SK-N-SH treated with all-trans-retinoic acid at 6 μM for 48 hours (cell line): ENCODE data around the gene IFI27L2.

Source experiments
- ATAC-seq: fragments of 200-7000 bp; cut with Tn5 transposase; 3 replicates; pipeline ENCODE4 v1.9.1; 2020; ENCODE audit warnings: mild to moderate bottlenecking, moderate library complexity
- ARNTL ChIP-seq: fragments of 450-650 bp; formaldehyde crosslinking; IDR thresholded peaks from 2 replicates; pipeline ENCODE4 v1.5.0; 2020; ENCODE audit warnings: low read depth, mild to moderate bottlenecking, moderate library complexity, borderline replicate concordance
- BACH2 ChIP-seq: fragments of 250-450 bp; sonication (Bioruptor Pico); IDR thresholded peaks from 2 replicates; pipeline ENCODE4 v1.9.0; 2021; ENCODE audit warnings: mild to moderate bottlenecking, borderline replicate concordance
- CREB5 ChIP-seq: fragments of 250-450 bp; sonication (Bioruptor Pico); IDR thresholded peaks from 2 replicates; pipeline ENCODE4 v1.5.1; 2020; ENCODE audit warnings: low read depth, mild to moderate bottlenecking, moderate library complexity
- CSDC2 ChIP-seq: fragments of 250-450 bp; sonication (Bioruptor Pico); IDR thresholded peaks from 2 replicates; pipeline ENCODE4 v1.5.0; 2020; ENCODE audit warnings: mild to moderate bottlenecking, moderate library complexity
- CSRNP3 ChIP-seq: fragments of 250-450 bp; sonication (Bioruptor Pico); IDR thresholded peaks from 2 replicates; pipeline ENCODE4 v1.5.1; 2021; ENCODE audit warnings: mild to moderate bottlenecking, moderate library complexity
- ESRRG ChIP-seq: fragments of 250-450 bp; sonication (Bioruptor Pico); IDR thresholded peaks from 2 replicates; pipeline ENCODE4 v1.6.1; 2021; ENCODE audit warnings: mild to moderate bottlenecking
- GLIS3 ChIP-seq: fragments of 250-450 bp; sonication (Bioruptor Pico); IDR thresholded peaks from 2 replicates; pipeline ENCODE4 v1.5.0; 2020; ENCODE audit warnings: mild to moderate bottlenecking, moderate library complexity
- ISL1 ChIP-seq: fragments of 250-450 bp; sonication (Bioruptor Pico); IDR thresholded peaks from 2 replicates; pipeline ENCODE4 v2.1.2; 2022; ENCODE audit warnings: mild to moderate bottlenecking, moderate library complexity
- OSR1 ChIP-seq: fragments of 250-450 bp; sonication (Bioruptor Pico); IDR thresholded peaks from 2 replicates; pipeline ENCODE4 v1.8.0; 2022; ENCODE audit warnings: moderate library complexity, mild to moderate bottlenecking, inconsistent platforms
- PATZ1 ChIP-seq: fragments of 250-450 bp; sonication (Bioruptor Pico); IDR thresholded peaks from 2 replicates; pipeline ENCODE4 v1.8.0; 2020; ENCODE audit warnings: mild to moderate bottlenecking, moderate library complexity, borderline replicate concordance
- PPARA ChIP-seq: fragments of 250-450 bp; sonication (Bioruptor Pico); IDR thresholded peaks from 2 replicates; pipeline ENCODE4 v1.5.0; 2020; ENCODE audit warnings: mild to moderate bottlenecking, borderline replicate concordance
- RARB ChIP-seq: fragments of 250-450 bp; sonication (Bioruptor Pico); IDR thresholded peaks from 2 replicates; pipeline ENCODE4 v1.8.0; 2021; ENCODE audit warnings: mild to moderate bottlenecking, moderate library complexity
- SNAI2 ChIP-seq: fragments of 250-450 bp; sonication (Bioruptor Pico); IDR thresholded peaks from 2 replicates; pipeline ENCODE4 v1.5.0; 2020; ENCODE audit warnings: mild to moderate bottlenecking, moderate library complexity
- TCF4 ChIP-seq: fragments of 250-450 bp; sonication (Bioruptor Pico); IDR thresholded peaks from 2 replicates; pipeline ENCODE4 v1.8.0; 2021; ENCODE audit warnings: mild to moderate bottlenecking, moderate library complexity, borderline replicate concordance
- TOX ChIP-seq: fragments of 250-450 bp; sonication (Bioruptor Pico); IDR thresholded peaks from 2 replicates; pipeline ENCODE4 v1.8.0; 2021; ENCODE audit warnings: mild to moderate bottlenecking, moderate library complexity, borderline replicate concordance
- TSHZ2 ChIP-seq: fragments of 250-450 bp; sonication (Bioruptor Pico); IDR thresholded peaks from 2 replicates; pipeline ENCODE4 v1.5.0; 2020; ENCODE audit warnings: mild to moderate bottlenecking, moderate library complexity
- ZC3H10 ChIP-seq: fragments of 250-450 bp; sonication (Bioruptor Pico); IDR thresholded peaks from 2 replicates; pipeline ENCODE4 v1.5.1; 2021; ENCODE audit warnings: mild to moderate bottlenecking, moderate library complexity
- ZFP3 ChIP-seq: fragments of 250-450 bp; sonication (Bioruptor Pico); IDR thresholded peaks from 2 replicates; pipeline ENCODE4 v1.5.0; 2020; ENCODE audit warnings: mild to moderate bottlenecking, moderate library complexity
- ZFP30 ChIP-seq: fragments of 450-650 bp; formaldehyde crosslinking; IDR thresholded peaks from 2 replicates; pipeline ENCODE4 v1.5.0; 2022; ENCODE audit warnings: mild to moderate bottlenecking, moderate library complexity
- ZNF565 ChIP-seq: fragments of 450-650 bp; formaldehyde crosslinking; conservative IDR thresholded peaks from 2 replicates; pipeline ENCODE4 v1.5.0; 2020; ENCODE audit warnings: low read depth, mild to moderate bottlenecking, moderate library complexity
- ZNF8 ChIP-seq: fragments of 450-650 bp; formaldehyde crosslinking; IDR thresholded peaks from 2 replicates; pipeline ENCODE4 v1.5.0; 2020; ENCODE audit warnings: mild to moderate bottlenecking, moderate library complexity

IFI27L2 gene

GRCh38 chr14:94142836-94143235 is 13.4 kb upstream of the IFI27L2 start:
- ATAC-seq = no peak
- TF ChIP-seq ZNF565 (CRISPR knock-in tag) = no peak
- no peak for TF ChIP-seq ESRRG (CRISPR knock-in tag)
- no peak for TF ChIP-seq PPARA (CRISPR knock-in tag)
- TF ChIP-seq CSDC2 (CRISPR knock-in tag) = no peak
- no peak for TF ChIP-seq CSRNP3
- no peak for TF ChIP-seq ZFP3
- no peak for TF ChIP-seq TSHZ2 (CRISPR knock-in tag)
- no peak for TF ChIP-seq OSR1 (CRISPR knock-in tag)
- no peak for TF ChIP-seq TOX
- no peak for TF ChIP-seq CREB5 (CRISPR knock-in tag)
- no peak for TF ChIP-seq ISL1
- no peak for TF ChIP-seq GLIS3
- TF ChIP-seq TCF4 = no peak

- TF ChIP-seq OSR1 (CRISPR knock-in tag) (no peak), ESRRG (CRISPR knock-in tag) (no peak), CREB5 (CRISPR knock-in tag) (no peak), ISL1 (no peak), PPARA (CRISPR knock-in tag) (no peak), TOX (no peak), CSDC2 (CRISPR knock-in tag) (no peak), SNAI2 (no peak), ZFP30 (CRISPR knock-in tag) (no peak), ZNF8 (CRISPR knock-in tag) (no peak), ZC3H10 (CRISPR knock-in tag) (no peak), GLIS3 (no peak), ZNF565 (CRISPR knock-in tag) (no peak), ZFP3 (no peak), BACH2 (CRISPR knock-in tag) (no peak), PATZ1 (CRISPR knock-in tag) (no peak), TCF4 (no peak), RARB (no peak), ARNTL (CRISPR knock-in tag) (no peak), TSHZ2 (CRISPR knock-in tag) (no peak)
- ATAC-seq = no peak
Observed at GRCh38 chr14:94142247-94142646, 12.8 kb upstream of the IFI27L2 start.
